Keratinocyte (primary cell): ENCODE measurements around the gene FOXL3. TPM values are rescaled to one million over a fixed set of nuclear protein-coding genes. Genes with fewer than 3 reads are reported as not detected.

Experiments used
- DNase-seq: peaks from one replicate; pipeline ENCODE4 v3.0.0-alpha.2; 2011; ENCODE audit warnings: low read depth, missing footprints, low spot score
- FAIRE-seq: peaks from 2 replicates; lab custom pipeline; 2011; peaks lifted over from hg19 to GRCh38; lab: Jason Lieb, UNC
- H2AFZ ChIP-seq: 2 replicates; pipeline ENCODE4 v1.6.0; 2012; ENCODE audit warnings: low read length, control low read depth, inconsistent platforms; ENCODE audit not compliant: control insufficient read depth
- H3K27ac ChIP-seq: 2 replicates; pipeline ENCODE4 v1.5.1; 2011; ENCODE audit warnings: low read length; ENCODE audit not compliant: control insufficient read depth, insufficient read depth
- H3K27me3 ChIP-seq: 3 replicates; pipeline ENCODE4 v1.6.0; 2011; ENCODE audit warnings: low read length; ENCODE audit not compliant: control insufficient read depth, insufficient read depth; ENCODE audit errors: extremely low read depth
- H3K36me3 ChIP-seq, 2 experiments: 2 replicates in 1 of 2; 3 replicates in 1 of 2; pipeline ENCODE4 v1.5.1; 2011; ENCODE audit warnings: low read length in 2 of 2, mild to moderate bottlenecking in 1 of 2; ENCODE audit not compliant: control insufficient read depth in 2 of 2, insufficient read depth in 2 of 2; ENCODE audit errors: extremely low read depth in 1 of 2
- H3K4me1 ChIP-seq: 3 replicates; pipeline ENCODE4 v1.5.1; 2011; ENCODE audit warnings: low read length; ENCODE audit not compliant: control insufficient read depth, insufficient read depth; ENCODE audit errors: extremely low read depth
- H3K4me2 ChIP-seq: 3 replicates; pipeline ENCODE4 v1.6.0; 2011; ENCODE audit warnings: low read depth, low read length; ENCODE audit not compliant: control insufficient read depth, insufficient read depth; ENCODE audit errors: extremely low read depth
- H3K4me3 ChIP-seq, 3 experiments: fragments of 200-600 bp in 1 of 3; sonication (generic) in 1 of 3; 2 replicates in 2 of 3; 3 replicates in 1 of 3; pipeline ENCODE4 v1.5.1; 2011 to 2016; ENCODE audit warnings: low read length in 3 of 3, mild to moderate bottlenecking in 3 of 3, control low read depth in 2 of 3, inconsistent platforms in 1 of 3, low read depth in 1 of 3, mixed read lengths in 1 of 3, mixed run types in 1 of 3, moderate library complexity in 1 of 3; ENCODE audit not compliant: control insufficient read depth in 2 of 3, insufficient read depth in 2 of 3; ENCODE audit errors: extremely low read depth in 1 of 3
- H3K79me2 ChIP-seq: 2 replicates; pipeline ENCODE4 v1.6.0; 2012; ENCODE audit warnings: low read length; ENCODE audit not compliant: control insufficient read depth, insufficient read depth
- H3K9ac ChIP-seq: 3 replicates; pipeline ENCODE4 v1.6.0; 2011; ENCODE audit warnings: low read length; ENCODE audit not compliant: control insufficient read depth, insufficient read depth; ENCODE audit errors: extremely low read depth
- H3K9me1 ChIP-seq: 3 replicates; pipeline ENCODE4 v1.6.0; 2011; ENCODE audit warnings: low read length; ENCODE audit not compliant: control insufficient read depth, insufficient read depth; ENCODE audit errors: extremely low read depth
- H3K9me3 ChIP-seq: 2 replicates; pipeline ENCODE4 v1.5.1; 2012; ENCODE audit warnings: low read depth, low read length; ENCODE audit not compliant: control insufficient read depth
- H4K20me1 ChIP-seq: 3 replicates; pipeline ENCODE4 v1.6.0; 2011; ENCODE audit warnings: low read length; ENCODE audit not compliant: control insufficient read depth, insufficient read depth; ENCODE audit errors: extremely low read depth
- CTCF ChIP-seq, 3 experiments: IDR thresholded peaks in 1 of 3; conservative IDR thresholded peaks in 1 of 3; optimal IDR thresholded peaks in 1 of 3; 2 replicates in 2 of 3; 3 replicates in 1 of 3; pipeline versions ENCODE3 to v1.5.1; 2011; ENCODE audit warnings: low read length in 3 of 3, mild to moderate bottlenecking in 3 of 3, moderate library complexity in 2 of 3, control low read depth in 1 of 3, inconsistent platforms in 1 of 3; ENCODE audit not compliant: insufficient read depth in 2 of 3; ENCODE audit errors: extremely low read depth in 1 of 3
- EZH2 ChIP-seq: IDR thresholded peaks from one replicate; pipeline ENCODE4 v1.6.1; 2012; ENCODE audit warnings: inconsistent platforms, mild to moderate bottlenecking, low read length, moderate library complexity
- dilution Hi-C: fragments of 300-500 bp; cut with MboI; formaldehyde crosslinking; loops from one replicate; pipeline ENCODE4 v1.7.0; 2020; ENCODE audit warnings: low sequenced_read_pairs; ENCODE audit not compliant: extremely low pct_ligation_motif_present
- polyA plus RNA-seq, 5 experiments: library from polyadenylated mRNA; depleted of rRNA in 3 of 5; stranded (reverse) in 3 of 5; stranded (forward) in 1 of 5; unstranded in 1 of 5; fragments of >200 nt; gene quantifications; 1 replicate in 1 of 5; 2 replicates in 3 of 5; 3 replicates in 1 of 5; pipeline versions ENCODE4 v1.2.1 to v1.2.3, GENCODE V29; 2011 to 2012; ENCODE audit warnings: missing spikeins in 2 of 5, low read depth in 1 of 5, low replicate concordance in 1 of 5

FOXL3 gene
- polyA plus RNA-seq, 1 donor (not counting 4 experiments of a cell fraction or from before 2014, with no cell fraction given): not detected

- no peaks in the 10 kb centered on the region for H3K79me2 ChIP-seq
- H3K9me1 ChIP-seq: no peaks in the 10 kb centered on the region
- no peak for DNase-seq
- no peaks in the 10 kb centered on the region for H3K27me3 ChIP-seq
- no peaks in the 10 kb centered on the region for H3K36me3 ChIP-seq
- no peak overlapping the region for H2AFZ ChIP-seq
- H3K9ac ChIP-seq: no peak overlapping the region
- dilution Hi-C loops: no loop called here
- H3K4me1 ChIP-seq: no peaks in the 10 kb centered on the region
- FAIRE-seq: no peak
- no peak for TF ChIP-seq CTCF (optimal IDR thresholded peaks at IDR 0.05 in 1 of 3, IDR thresholded peaks at IDR 0.05 in 1 of 3, conservative IDR thresholded peaks at IDR 0.05 in 1 of 3; ENCODE audit: extremely low read depth in 1 of 3, insufficient read depth in 2 of 3, low read length in 3 of 3)
- no peak for TF ChIP-seq EZH2
- no peak overlapping the region for H3K4me2 ChIP-seq
- peaks cover 5% of the 10 kb centered on the region for H3K9me3 ChIP-seq
- no peaks in the 10 kb centered on the region for H4K20me1 ChIP-seq
- no peak overlapping the region for H3K27ac ChIP-seq
- no peak overlapping the region for H3K4me3 ChIP-seq
These were observed 15.6 kb downstream of the FOXL3 start for GRCh38 chr7:305410-306151.

- FAIRE-seq (no peak), DNase-seq (no peak)
- Histone ChIP-seq H3K9me3 (peaks cover 5% of the 10 kb centered on the region), H3K27me3 (no peaks in the 10 kb centered on the region), H3K4me1 (peaks cover 13% of the 10 kb centered on the region), H3K9me1 (no peaks in the 10 kb centered on the region), H3K27ac (no peak overlapping the region), H3K79me2 (no peaks in the 10 kb centered on the region), H4K20me1 (no peaks in the 10 kb centered on the region), H3K4me2 (no peak overlapping the region), H3K36me3 (no peaks in the 10 kb centered on the region), H2AFZ (no peak overlapping the region), H3K4me3 (no peak overlapping the region), H3K9ac (no peak overlapping the region)
- dilution Hi-C loops: no loop called here
- TF ChIP-seq CTCF (optimal IDR thresholded peaks at IDR 0.05 in 1 of 3, IDR thresholded peaks at IDR 0.05 in 1 of 3, conservative IDR thresholded peaks at IDR 0.05 in 1 of 3; ENCODE audit: extremely low read depth in 1 of 3, insufficient read depth in 2 of 3, low read length in 3 of 3) (no peak), EZH2 (no peak)
These were observed 18.0 kb downstream of the FOXL3 start for GRCh38 chr7:307970-308369.
